D721Med (cell line): ENCODE data around the gene RNPEPL1.

Experiments used
- DNase-seq: peaks from one replicate; pipeline ENCODE4 v3.0.0; 2011; ENCODE audit warnings: low spot score; ENCODE audit not compliant: insufficient read length
- FAIRE-seq: peaks from 2 replicates; lab custom pipeline; 2011; peaks lifted over from hg19 to GRCh38; lab: Jason Lieb, UNC
- CTCF ChIP-seq: IDR thresholded peaks from 2 replicates; pipeline ENCODE4 v1.5.1; 2012; ENCODE audit warnings: mild to moderate bottlenecking, control low read depth; ENCODE audit not compliant: insufficient read depth; ENCODE audit errors: missing control alignments

RNPEPL1 gene

GRCh38 chr2:240586919-240587800, 18.9 kb downstream of the RNPEPL1 start:
- FAIRE-seq: no peak
- no peak for TF ChIP-seq CTCF
- DNase-seq: no peak

GRCh38 chr2:240588006-240588655, 19.8 kb downstream of the RNPEPL1 start:
- DNase-seq (no peak), FAIRE-seq (no peak)
- TF ChIP-seq CTCF: no peak

GRCh38 chr2:240588669-240589068, 20.4 kb downstream of the RNPEPL1 start:
- FAIRE-seq: no peak
- no peak for TF ChIP-seq CTCF

GRCh38 chr2:240589375-240589774, 21.1 kb downstream of the RNPEPL1 start:
- TF ChIP-seq CTCF: no peak
- no peak for DNase-seq
- no peak for FAIRE-seq

More at GRCh38 chr2:240588669-240589068, 20.4 kb downstream of the RNPEPL1 start:
- no peak for DNase-seq

- no peak for DNase-seq
- TF ChIP-seq CTCF: no peak
- no peak for FAIRE-seq
Observed at GRCh38 chr2:240589850-240590525, 21.7 kb downstream of the RNPEPL1 start.

- FAIRE-seq (no peak), DNase-seq (no peak)
- no peak for TF ChIP-seq CTCF
Observed at GRCh38 chr2:240590681-240591111, 22.4 kb downstream of the RNPEPL1 start.
